OCI-LY3 (cell line): ENCODE data around the gene MED27.

ENCODE experiments used
- H2AFZ ChIP-seq: fragments of 200-600, 300-600 bp; shearing (Covaris generic); 2 replicates; pipeline ENCODE4 v1.6.0; 2014; ENCODE audit warnings: antibody characterized with exemption, low read depth, low read length
- H3K27ac ChIP-seq: fragments of 200-600, 300-600 bp; sonication (generic); 2 replicates; pipeline ENCODE4 v1.5.1; 2014; ENCODE audit warnings: mild to moderate bottlenecking, low read length, moderate library complexity, mixed read lengths
- H3K27me3 ChIP-seq: fragments of 200-600, 300-600 bp; sonication (generic); 2 replicates; pipeline ENCODE4 v1.6.1; 2014; ENCODE audit warnings: low read depth, low read length, mixed read lengths
- H3K36me3 ChIP-seq: fragments of 200-600, 300-600 bp; sonication (generic); replicated peaks from 2 replicates; pipeline ENCODE3; 2014; ENCODE audit warnings: low read depth, low read length, mixed read lengths
- H3K4me1 ChIP-seq: fragments of 300-600, 200-600 bp; sonication (generic); 2 replicates; pipeline ENCODE4 v1.6.1; 2014; ENCODE audit warnings: low read length, mixed read lengths
- H3K4me2 ChIP-seq: fragments of 200-600, 300-600 bp; sonication (generic); 2 replicates; pipeline ENCODE4 v1.6.1; 2014; ENCODE audit warnings: low read length, mixed read lengths
- H3K4me3 ChIP-seq: fragments of 300-600, 200-600 bp; sonication (generic); 2 replicates; pipeline ENCODE4 v1.5.1; 2014; ENCODE audit warnings: antibody characterized with exemption, mild to moderate bottlenecking, low read length, moderate library complexity
- H3K79me2 ChIP-seq: fragments of 300-600, 200-600 bp; shearing (Covaris generic); 2 replicates; pipeline ENCODE4 v1.6.1; 2014; ENCODE audit warnings: mild to moderate bottlenecking, low read length, mixed read lengths
- H3K9ac ChIP-seq: fragments of 300-600, 200-600 bp; shearing (Covaris generic); 2 replicates; pipeline ENCODE4 v1.6.0; 2014; ENCODE audit warnings: mild to moderate bottlenecking, low read length, moderate library complexity
- H3K9me3 ChIP-seq: fragments of 200-600, 300-600 bp; shearing (Covaris generic); 2 replicates; pipeline ENCODE4 v1.6.1; 2014; ENCODE audit warnings: low read length, mixed read lengths; ENCODE audit not compliant: insufficient read depth
- H4K20me1 ChIP-seq: fragments of 200-600, 300-600 bp; sonication (generic); 2 replicates; pipeline ENCODE4 v1.6.1; 2016; ENCODE audit warnings: low read length, mixed read lengths; ENCODE audit not compliant: insufficient read depth
- CTCF ChIP-seq: fragments of 200-600, 300-600 bp; sonication (generic); IDR thresholded peaks from 2 replicates; pipeline ENCODE4 v1.5.1; 2014; ENCODE audit warnings: antibody characterized with exemption, low read length, low read depth
- EZH2phosphoT487 ChIP-seq: fragments of 200-600 bp; shearing (Covaris generic); IDR thresholded peaks from 2 replicates; pipeline ENCODE4 v1.6.1; 2018; ENCODE audit warnings: antibody characterized with exemption, mixed run types, low read depth

The MED27 gene

GRCh38 chr9:131876486-131876885, 203.2 kb downstream of the MED27 start:
- TF ChIP-seq EZH2phosphoT487 (no peak), CTCF (no peak)

GRCh38 chr9:131875828-131876485, 203.7 kb downstream of the MED27 start:
- Histone ChIP-seq H3K4me3 (no peak overlapping the region), H3K27me3 (no peaks in the 10 kb centered on the region), H3K4me1 (no peaks in the 10 kb centered on the region), H2AFZ (no peak overlapping the region), H3K9ac (no peak overlapping the region), H3K9me3 (no peaks in the 10 kb centered on the region), H3K79me2 (no peaks in the 10 kb centered on the region), H3K4me2 (no peak overlapping the region), H3K36me3 (no peaks in the 10 kb centered on the region), H3K27ac (no peak overlapping the region), H4K20me1 (0 out of 2 replicates have a peak, but pooled peaks cover 6% of the 10 kb centered on the region)
- TF ChIP-seq EZH2phosphoT487 (no peak), CTCF (no peak)

More at GRCh38 chr9:131876486-131876885, 203.2 kb downstream of the MED27 start:
- Histone ChIP-seq H3K4me2 (no peak overlapping the region), H3K9ac (no peak overlapping the region), H3K4me3 (no peak overlapping the region), H3K4me1 (no peaks in the 10 kb centered on the region), H3K27me3 (no peaks in the 10 kb centered on the region), H4K20me1 (0 out of 2 replicates have a peak, but pooled peaks cover 6% of the 10 kb centered on the region), H2AFZ (no peak overlapping the region), H3K27ac (no peak overlapping the region), H3K36me3 (no peaks in the 10 kb centered on the region), H3K79me2 (no peaks in the 10 kb centered on the region), H3K9me3 (no peaks in the 10 kb centered on the region)

- TF ChIP-seq EZH2phosphoT487 (no peak), CTCF (no peak)
- H3K27ac ChIP-seq, result no peak overlapping the region
Observed at GRCh38 chr9:131874916-131875670, 204.6 kb downstream of the MED27 start.

GRCh38 chr9:131874447-131874846, 205.2 kb downstream of the MED27 start:
- no peaks in the 10 kb centered on the region for H3K27me3 ChIP-seq
- no peaks in the 10 kb centered on the region for H3K9me3 ChIP-seq
- no peaks in the 10 kb centered on the region for H3K4me1 ChIP-seq
- 0 out of 2 replicates have a peak, but pooled peaks cover 6% of the 10 kb centered on the region for H4K20me1 ChIP-seq
- H3K4me3 ChIP-seq, result no peak overlapping the region
- TF ChIP-seq EZH2phosphoT487, result no peak
- H3K27ac ChIP-seq, result no peak overlapping the region
- H3K36me3 ChIP-seq, result no peaks in the 10 kb centered on the region
- no peak overlapping the region for H3K9ac ChIP-seq
- H3K79me2 ChIP-seq, result no peaks in the 10 kb centered on the region
- no peak overlapping the region for H3K4me2 ChIP-seq
- H2AFZ ChIP-seq, result no peak overlapping the region

More at GRCh38 chr9:131874916-131875670, 204.6 kb downstream of the MED27 start:
- no peaks in the 10 kb centered on the region for H3K27me3 ChIP-seq
- H3K4me1 ChIP-seq, result no peaks in the 10 kb centered on the region
- H3K9ac ChIP-seq, result no peak overlapping the region
- H3K4me3 ChIP-seq, result no peak overlapping the region
- H3K36me3 ChIP-seq, result no peaks in the 10 kb centered on the region
- no peaks in the 10 kb centered on the region for H3K79me2 ChIP-seq
- no peak overlapping the region for H3K4me2 ChIP-seq
- 0 out of 2 replicates have a peak, but pooled peaks cover 6% of the 10 kb centered on the region for H4K20me1 ChIP-seq
- H3K9me3 ChIP-seq, result no peaks in the 10 kb centered on the region
- no peak overlapping the region for H2AFZ ChIP-seq
